GM20000 (cell line): ENCODE data around the gene ANO1.
"Not testable (repeated sequence)": the region's sequence is repeated elsewhere in the genome, so short reads cannot be mapped to it uniquely, and the experiment has no call there.

Experiments used
- DNase-seq: peaks from one replicate; pipeline ENCODE4 v3.0.0; 2012; ENCODE audit warnings: low spot score
- TF ChIP-seq, protein P1 (sequence below): IDR thresholded peaks from 2 replicates; pipeline ENCODE4 v1.5.1; 2012; ENCODE audit warnings: mild to moderate bottlenecking, control low read depth; ENCODE audit errors: extremely low read depth, missing control alignments

The ANO1 gene

GRCh38 chr11:70210530-70210929 lies 132.4 kb downstream of the ANO1 start:
- no peak for DNase-seq
- TF ChIP-seq, protein P1, sequence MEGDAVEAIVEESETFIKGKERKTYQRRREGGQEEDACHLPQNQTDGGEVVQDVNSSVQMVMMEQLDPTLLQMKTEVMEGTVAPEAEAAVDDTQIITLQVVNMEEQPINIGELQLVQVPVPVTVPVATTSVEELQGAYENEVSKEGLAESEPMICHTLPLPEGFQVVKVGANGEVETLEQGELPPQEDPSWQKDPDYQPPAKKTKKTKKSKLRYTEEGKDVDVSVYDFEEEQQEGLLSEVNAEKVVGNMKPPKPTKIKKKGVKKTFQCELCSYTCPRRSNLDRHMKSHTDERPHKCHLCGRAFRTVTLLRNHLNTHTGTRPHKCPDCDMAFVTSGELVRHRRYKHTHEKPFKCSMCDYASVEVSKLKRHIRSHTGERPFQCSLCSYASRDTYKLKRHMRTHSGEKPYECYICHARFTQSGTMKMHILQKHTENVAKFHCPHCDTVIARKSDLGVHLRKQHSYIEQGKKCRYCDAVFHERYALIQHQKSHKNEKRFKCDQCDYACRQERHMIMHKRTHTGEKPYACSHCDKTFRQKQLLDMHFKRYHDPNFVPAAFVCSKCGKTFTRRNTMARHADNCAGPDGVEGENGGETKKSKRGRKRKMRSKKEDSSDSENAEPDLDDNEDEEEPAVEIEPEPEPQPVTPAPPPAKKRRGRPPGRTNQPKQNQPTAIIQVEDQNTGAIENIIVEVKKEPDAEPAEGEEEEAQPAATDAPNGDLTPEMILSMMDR = no peak

DNA sequence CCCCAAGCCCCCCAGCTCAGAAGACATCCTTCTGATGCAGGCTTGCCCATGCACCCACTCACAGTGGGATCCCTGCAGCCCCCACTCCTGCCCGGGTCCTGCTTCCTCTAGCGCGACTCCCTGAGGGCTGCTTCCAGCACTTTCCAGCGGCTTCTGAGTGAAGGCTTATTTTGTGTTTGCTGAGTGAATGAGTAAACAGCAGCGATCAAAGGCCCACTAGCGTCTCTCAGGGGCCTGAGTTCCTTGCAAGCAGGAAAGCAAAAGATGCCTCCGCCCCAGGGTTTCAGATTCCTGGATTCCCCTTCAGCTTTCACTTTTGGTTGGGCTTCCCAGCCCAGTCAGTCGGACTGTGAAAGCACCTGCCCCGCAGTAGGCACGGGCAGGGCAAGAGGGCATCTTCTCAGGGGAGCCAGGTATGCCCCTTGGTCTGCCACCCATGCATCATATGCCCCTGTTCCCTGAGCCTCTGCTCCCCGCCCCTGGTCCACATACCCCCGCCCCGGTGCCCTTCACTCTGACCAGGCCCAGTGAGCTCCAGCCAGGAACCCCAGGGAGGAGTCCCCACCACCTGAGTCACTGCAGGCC lies 134.2 kb downstream of the ANO1 start:
- TF ChIP-seq, protein P1 = no peak
- no peak for DNase-seq

DNA sequence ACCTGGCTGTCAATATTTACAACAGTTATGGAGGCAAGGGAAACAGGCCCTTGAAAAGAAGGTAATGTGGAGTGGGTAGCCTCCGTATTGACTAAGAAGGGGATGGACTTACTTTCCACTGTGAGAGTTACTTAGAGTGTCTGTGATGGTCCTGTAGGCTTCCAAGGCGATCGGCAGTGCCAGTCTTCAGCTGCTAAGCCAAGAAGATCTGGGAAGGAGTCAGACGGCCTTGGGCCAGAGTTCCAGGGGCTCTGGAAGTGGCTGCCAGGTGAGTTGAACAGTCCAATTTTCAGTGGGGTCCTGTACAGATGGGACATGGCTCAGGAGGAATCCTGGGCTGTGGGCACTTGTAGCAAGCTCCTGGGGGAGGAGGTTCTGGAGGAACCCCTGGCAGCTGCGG lies 139.3 kb downstream of the ANO1 start:
- not testable (repeated sequence) for DNase-seq

DNA sequence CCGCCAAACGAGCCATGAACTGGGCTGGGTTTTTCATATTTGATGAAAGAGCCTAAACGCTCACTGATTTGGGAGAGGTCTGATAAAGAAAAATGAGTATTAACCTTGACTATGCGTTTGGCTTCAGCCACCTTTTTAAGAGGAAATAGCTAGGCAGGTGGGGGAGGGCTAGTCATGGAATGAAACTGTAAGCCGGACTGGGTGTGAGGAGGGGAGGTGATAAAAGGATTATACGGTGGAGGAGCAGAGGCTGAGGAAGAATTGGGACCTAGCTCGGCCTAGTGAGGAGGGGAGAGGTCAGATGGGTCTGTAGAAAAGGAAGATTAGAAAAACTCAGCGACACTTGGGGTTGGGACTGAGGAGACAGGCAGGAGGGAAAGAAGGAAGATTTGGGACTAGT lies 140.0 kb downstream of the ANO1 start:
- not testable (repeated sequence) for DNase-seq

DNA sequence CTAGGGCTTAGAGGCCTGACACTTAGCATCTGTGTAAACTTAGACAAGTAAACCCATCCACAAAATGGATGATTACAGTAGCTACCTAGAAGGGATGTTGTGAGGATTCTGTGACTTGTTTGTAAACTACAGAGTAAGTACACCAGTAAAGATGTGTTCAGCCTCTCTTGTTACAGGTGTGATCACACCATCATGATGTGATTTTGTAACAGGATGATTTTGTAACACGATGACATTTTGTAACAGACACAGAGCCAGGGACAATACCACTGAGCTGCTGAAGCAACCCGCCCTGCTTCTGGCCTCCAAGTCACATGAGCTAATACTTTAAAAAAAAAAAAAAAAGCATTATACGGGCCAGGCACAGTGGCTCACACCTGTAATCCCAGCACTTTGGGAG lies 142.0 kb downstream of the ANO1 start:
- TF ChIP-seq, protein P1 = no peak
- no peak for DNase-seq

DNA sequence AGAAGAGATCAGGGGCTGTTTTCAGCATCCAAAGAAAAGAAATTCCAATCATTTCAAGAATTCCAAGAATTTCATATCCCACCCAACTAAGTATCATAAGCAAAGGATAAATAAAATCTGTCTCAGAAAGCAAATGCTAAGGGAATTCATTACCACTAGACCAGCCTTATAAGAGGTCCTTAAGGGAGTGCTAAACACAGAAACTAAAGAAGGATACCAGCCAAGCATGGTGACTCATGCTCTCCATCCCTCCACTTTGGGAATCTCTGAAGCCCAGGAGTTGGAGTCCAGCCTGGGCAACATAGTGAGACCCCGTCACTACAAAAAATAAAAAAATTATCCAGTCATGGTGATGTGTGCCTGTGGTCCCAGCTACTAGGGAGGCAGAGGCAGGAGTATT lies 142.8 kb downstream of the ANO1 start:
- no peak for DNase-seq
- TF ChIP-seq, protein P1 = no peak

GRCh38 chr11:70225681-70226177 lies 147.6 kb downstream of the ANO1 start:
- DNase-seq = no peak
- TF ChIP-seq, protein P1 = no peak

- TF ChIP-seq, protein P1 = no peak
These were observed 148.1 kb downstream of the ANO1 start for GRCh38 chr11:70226183-70226582.

More at GRCh38 chr11:70226183-70226582, 148.1 kb downstream of the ANO1 start:
- DNase-seq = no peak
